Measurements from ENCODE around the gene CD79A.
"Not testable (repeated sequence)": the region's sequence is repeated elsewhere in the genome, so short reads cannot be mapped to it uniquely, and the experiment has no call there.

CD79A gene

DNA sequence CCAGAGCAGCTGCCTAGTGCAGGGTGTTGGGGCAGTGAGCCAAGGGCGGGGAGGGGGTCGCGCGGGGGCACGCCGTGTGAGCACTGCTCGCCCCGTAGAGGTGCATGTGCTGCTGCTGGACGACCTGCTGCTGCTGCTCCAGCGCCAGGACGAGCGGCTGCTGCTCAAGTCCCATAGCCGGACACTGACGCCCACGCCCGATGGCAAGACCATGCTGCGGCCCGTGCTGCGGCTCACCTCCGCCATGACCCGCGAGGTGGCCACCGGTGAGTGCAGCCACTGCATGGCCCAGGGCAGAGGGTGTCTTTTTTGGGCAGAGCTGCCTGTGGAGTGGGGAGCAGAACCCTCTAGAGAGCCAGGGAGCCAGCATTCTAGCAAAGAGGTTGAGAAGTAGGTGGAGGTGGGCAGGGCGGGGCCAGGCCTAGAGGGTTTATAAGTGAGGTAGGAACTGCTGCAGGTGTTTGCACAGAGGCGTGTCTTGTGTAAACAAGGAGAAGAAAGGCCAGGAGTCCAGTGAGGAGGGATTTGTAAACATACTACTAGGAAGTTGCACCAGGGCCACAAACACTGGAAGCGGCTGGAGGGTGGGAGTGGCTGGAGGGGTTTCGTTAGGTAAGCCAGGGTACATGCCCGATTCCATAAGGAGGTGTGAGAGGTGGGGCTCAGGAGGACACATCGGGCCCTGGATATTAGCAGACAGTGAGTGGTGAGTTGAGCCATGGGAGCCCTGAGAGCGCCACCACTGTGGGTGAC, 27.2 kb downstream of the CD79A start:
- DNase-seq (ENCODE audit: extremely low read depth in 1 of 2, low read depth in 1 of 2) = no peak

- DNase-seq (ENCODE audit: extremely low read depth in 1 of 2, low read depth in 1 of 2) = no peak
Observed at GRCh38 chr19:41905273-41906002, 28.4 kb downstream of the CD79A start.

DNA sequence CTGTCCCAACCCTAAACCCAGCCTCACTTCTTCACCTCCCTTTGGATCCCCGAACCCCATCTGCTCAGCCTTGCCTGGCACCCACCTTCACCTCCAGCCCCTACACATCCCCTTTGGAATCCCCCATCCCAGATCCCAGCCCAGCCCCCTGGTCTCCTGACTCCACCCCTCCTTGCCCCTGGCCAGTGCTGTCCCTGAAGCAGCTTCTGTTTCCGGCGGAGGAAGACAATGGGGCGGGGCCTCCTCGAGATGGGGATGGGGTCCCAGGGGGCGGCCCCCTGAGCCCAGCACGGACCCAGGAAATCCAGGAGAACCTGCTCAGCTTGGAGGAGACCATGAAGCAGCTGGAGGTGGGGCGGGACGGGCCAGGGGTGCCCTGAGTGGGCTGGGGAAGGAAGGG, 29.2 kb downstream of the CD79A start:
- DNase-seq (ENCODE audit: extremely low read depth in 1 of 2, low read depth in 1 of 2) = no peak

DNA sequence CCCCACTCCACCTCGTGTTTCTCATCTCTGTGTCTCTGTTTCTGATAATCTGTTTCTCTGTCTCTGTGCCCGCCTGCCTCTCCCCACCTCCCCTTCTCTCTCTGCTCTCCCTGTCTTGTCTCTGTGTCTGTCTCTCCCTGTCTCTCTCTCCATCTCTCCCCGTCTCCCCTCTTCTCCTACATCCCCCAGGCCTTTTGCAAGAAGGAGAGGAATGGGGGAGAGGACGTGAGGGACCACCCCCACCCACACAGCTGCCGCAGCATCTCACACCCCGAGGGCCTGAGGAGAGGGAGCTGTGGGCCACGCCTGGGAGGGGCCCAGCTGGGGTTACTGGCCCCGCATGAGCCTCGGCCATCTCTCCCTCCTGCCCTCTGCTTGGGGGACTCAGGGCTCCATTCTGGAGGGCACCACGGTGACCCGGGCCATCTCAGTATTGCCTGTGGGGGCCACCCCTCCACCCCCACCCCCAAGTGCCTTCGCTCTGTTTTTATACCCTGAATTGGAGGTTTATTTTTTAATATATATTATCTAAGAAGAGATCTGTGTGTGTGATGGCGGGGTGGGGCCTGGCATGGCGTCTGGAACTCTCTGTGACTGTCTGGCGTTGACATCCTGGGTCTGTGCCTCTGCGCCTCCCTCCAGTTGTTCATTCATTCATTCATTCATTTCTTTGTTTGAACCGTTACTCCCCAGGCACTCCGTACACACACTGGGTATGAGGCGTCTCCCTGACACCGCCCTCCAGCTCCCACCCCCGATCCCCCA, 30.0 kb downstream of the CD79A start:
- DNase-seq (ENCODE audit: extremely low read depth in 1 of 2, low read depth in 1 of 2) = no peak

DNA sequence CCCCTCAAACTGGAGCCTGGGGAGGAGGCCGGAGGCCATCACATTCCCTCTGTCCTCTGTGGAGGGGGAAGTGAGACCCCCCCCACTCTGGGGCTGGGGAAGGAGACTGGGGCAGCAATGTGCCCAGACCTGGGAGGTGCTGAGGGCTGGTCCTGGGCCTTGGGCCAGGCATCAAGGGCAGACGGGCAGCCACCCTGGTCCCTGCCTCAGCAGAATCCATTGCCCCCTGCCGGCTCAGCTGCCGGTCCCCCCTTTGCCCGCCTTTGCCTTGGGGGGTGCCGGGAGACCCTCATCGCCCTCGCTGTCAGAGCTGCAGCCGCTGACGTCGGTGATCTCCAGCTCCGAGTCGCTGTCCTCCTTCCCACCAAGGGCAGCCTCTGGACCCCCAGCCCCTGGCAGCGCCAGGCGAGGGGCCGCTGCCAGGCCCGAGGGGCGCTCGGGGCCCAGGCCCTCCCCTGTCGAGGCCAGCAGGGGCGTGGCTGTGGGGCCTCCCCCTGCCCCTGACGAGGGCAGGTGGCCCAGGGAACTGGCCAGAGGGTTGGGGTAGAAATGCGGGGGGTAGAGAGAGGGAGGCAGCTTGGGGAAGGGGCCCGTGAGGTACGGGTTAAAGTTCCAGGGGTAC, 31.0 kb downstream of the CD79A start:
- DNase-seq (ENCODE audit: extremely low read depth in 1 of 2, low read depth in 1 of 2) = no peak

- no peak for DNase-seq (ENCODE audit: extremely low read depth in 1 of 2, low read depth in 1 of 2)
Observed at GRCh38 chr19:41908724-41909464, 31.8 kb downstream of the CD79A start.

GRCh38 chr19:41909706-41910105, 32.6 kb downstream of the CD79A start:
- DNase-seq (ENCODE audit: extremely low read depth in 1 of 2, low read depth in 1 of 2) = no peak

- no peak for DNase-seq (ENCODE audit: extremely low read depth in 1 of 2, low read depth in 1 of 2)
Observed at GRCh38 chr19:41910240-41910991, 33.3 kb downstream of the CD79A start.

- DNase-seq (ENCODE audit: extremely low read depth in 1 of 2, low read depth in 1 of 2) = no peak
Observed at GRCh38 chr19:41910992-41911888, 34.2 kb downstream of the CD79A start.

DNA sequence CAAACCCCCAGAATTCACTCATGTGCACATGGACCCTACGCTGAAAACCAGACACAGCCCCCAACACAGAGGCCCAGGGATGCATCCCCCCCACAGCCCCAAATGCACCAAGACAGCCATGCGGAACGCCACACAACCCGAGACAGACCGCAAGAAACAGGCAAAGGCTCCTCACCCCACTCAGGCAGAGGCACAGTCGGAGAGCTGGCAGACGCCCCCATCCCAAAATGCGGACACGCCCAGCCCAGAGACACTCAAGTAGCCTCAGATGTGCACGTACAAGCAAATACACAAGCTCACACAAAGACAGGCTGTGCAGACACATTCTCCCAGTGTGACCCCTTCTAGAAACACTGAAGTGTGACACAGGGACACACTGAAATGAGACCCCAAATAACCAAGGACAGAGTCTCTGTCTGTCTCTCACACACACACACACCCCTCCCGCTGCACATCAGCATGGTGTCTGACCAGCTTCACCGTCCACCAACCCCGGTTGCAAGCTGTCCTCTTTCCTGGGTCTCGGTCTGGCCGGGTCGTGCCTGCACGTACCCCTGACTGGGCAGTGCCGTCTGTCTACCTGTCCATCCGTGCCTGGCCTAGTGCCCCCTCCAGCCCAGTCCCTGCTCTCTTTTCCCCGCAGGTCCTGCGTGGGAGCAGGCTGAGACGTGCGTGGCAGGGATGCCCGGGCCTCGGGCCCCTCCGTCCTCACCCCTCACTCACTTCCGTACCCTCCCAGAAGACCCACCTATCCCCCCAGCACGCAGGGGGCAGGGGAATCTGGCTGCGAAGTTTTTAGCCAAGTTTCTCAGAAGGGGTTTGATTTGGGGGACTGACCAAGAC, 35.0 kb downstream of the CD79A start:
- no peak for DNase-seq (ENCODE audit: extremely low read depth in 1 of 2, low read depth in 1 of 2)

GRCh38 chr19:41912899-41913537, 35.9 kb downstream of the CD79A start:
- no peak for DNase-seq (ENCODE audit: extremely low read depth in 1 of 2, low read depth in 1 of 2)

DNA sequence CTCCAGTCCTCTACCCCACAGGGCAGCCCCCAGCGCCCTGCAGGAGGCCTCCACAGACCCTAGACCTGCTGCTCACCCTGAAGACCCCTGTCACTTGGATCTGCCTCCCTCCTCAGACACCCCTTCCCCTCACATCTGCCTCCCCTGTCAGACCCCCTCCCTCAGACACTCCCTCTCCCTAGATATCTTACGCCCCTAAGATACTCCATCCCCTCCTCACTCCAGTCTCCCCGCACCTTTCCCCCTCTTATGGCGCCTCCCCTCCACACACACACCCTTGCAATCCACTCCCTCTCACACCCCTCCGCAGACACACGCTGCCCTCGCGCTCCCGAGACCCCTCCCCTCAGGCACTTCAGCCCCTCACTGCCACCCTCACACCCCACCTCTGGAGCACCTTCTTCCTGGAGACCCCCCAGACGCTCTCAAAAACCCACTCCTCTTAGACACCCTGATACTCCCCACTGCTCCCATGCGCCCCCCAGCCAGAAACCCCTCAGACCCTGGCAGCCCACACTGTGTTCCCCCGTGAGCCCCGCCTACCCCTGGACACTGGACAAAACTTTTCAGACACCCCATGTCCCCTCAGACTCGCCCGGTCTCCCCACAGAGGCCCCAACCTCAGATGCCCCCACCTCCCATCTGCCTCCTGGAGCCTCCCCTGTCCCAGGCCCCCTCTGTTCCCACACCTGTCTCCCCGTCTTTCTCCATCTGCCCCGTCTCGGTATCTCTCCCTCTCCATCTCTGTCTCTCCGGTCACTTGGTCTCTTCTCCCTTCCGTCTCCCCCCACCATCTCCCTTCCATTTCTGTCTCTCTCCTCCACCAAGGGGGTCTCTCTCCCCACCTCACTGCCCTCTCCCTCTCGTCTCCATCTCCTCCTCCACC, 36.7 kb downstream of the CD79A start:
- no peak for DNase-seq (ENCODE audit: extremely low read depth in 1 of 2, low read depth in 1 of 2)

GRCh38 chr19:41914424-41914834, 37.4 kb downstream of the CD79A start:
- DNase-seq (ENCODE audit: extremely low read depth in 1 of 2, low read depth in 1 of 2) = not testable (repeated sequence)

- no peak for DNase-seq (ENCODE audit: extremely low read depth in 1 of 2, low read depth in 1 of 2)
Observed at GRCh38 chr19:41915021-41915775, 38.1 kb downstream of the CD79A start.

DNA sequence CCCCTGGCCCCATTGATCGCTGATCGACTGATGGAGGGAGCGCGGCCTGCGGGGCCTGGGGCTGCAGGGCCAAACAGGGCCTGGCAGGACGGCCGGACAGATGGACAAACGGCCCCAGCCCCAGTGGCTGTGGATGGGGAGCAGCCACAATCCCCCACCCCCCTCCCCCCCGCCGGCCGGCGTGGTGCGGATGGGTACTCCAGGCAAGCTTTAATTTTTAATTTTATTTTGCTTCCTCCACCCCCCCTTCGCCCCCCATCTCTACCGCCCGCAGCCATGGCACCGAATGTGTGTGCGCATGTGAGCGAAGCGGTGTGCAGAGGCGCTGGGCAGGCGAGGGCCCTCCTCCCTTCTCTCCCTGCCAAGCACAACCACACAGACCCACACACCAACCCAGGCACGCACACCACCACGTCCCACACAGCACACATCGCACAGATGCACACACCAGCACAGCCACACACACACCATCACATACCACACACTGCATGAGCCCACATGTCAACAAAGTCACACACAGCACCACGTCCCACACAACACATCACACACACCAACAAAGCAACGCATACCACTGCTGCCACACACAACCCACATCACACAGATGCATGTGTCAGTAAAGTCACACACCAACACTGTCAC, 38.8 kb downstream of the CD79A start:
- no peak for DNase-seq (ENCODE audit: extremely low read depth in 1 of 2, low read depth in 1 of 2)
